ENCODE results near the gene MYOM1.

DNA sequence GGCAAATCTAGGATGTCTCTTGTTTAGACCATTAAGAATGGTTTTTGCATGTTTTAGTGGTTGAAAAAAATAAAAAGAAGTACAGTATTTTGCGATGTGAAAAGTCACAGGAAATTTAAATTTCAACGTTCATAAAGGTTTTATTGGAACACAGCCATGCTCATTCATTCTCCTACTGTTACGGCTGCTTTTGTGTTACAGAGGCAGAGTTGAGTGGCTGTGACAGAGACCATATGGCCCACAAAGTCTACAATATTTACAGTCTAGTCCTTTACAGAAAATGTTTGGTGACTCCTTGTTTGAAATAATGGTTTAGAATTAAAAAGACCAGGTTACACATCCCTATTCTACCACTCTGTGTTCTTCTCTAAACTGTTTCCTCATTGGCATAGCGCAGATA lies 48.1 kb downstream of the MYOM1 start:
- TF ChIP-seq, protein P1, sequence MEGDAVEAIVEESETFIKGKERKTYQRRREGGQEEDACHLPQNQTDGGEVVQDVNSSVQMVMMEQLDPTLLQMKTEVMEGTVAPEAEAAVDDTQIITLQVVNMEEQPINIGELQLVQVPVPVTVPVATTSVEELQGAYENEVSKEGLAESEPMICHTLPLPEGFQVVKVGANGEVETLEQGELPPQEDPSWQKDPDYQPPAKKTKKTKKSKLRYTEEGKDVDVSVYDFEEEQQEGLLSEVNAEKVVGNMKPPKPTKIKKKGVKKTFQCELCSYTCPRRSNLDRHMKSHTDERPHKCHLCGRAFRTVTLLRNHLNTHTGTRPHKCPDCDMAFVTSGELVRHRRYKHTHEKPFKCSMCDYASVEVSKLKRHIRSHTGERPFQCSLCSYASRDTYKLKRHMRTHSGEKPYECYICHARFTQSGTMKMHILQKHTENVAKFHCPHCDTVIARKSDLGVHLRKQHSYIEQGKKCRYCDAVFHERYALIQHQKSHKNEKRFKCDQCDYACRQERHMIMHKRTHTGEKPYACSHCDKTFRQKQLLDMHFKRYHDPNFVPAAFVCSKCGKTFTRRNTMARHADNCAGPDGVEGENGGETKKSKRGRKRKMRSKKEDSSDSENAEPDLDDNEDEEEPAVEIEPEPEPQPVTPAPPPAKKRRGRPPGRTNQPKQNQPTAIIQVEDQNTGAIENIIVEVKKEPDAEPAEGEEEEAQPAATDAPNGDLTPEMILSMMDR (IDR thresholded peaks at IDR 0.05) = no peak
- TF ChIP-seq ZFX (IDR thresholded peaks at IDR 0.05; ENCODE audit: borderline replicate concordance) = no peak
